Spleen (tissue), 11 donors: ENCODE data around the gene ESR2. TPM values are rescaled to one million over a fixed set of nuclear protein-coding genes. Genes with fewer than 3 reads are reported as not detected.

Experiments used
- DNase-seq: peaks from one replicate; pipeline ENCODE4 v3.0.0-alpha.2; 2020
- H3K27ac ChIP-seq, 8 donors: fragments of 200-600 bp; sonication (generic) in 7 of 8; 1 replicate in 4 of 8; 2 replicates in 4 of 8; pipeline versions ENCODE4 v1.5.0 to v1.8.0; 2016 to 2021; ENCODE audit warnings: inconsistent platforms in 4 of 8, mild to moderate bottlenecking in 4 of 8, moderate library complexity in 1 of 8
- H3K27me3 ChIP-seq, 7 donors: fragments of 200-600 bp; sonication (generic) in 6 of 7; replicated peaks in 1 of 7; 1 replicate in 4 of 7; 2 replicates in 3 of 7; pipeline versions ENCODE4 v1.5.0 to v1.8.0; 2016 to 2021; ENCODE audit warnings: inconsistent platforms in 3 of 7, mild to moderate bottlenecking in 1 of 7
- H3K36me3 ChIP-seq, 6 donors: fragments of 200-600 bp; sonication (generic) in 5 of 6; 1 replicate in 4 of 6; 2 replicates in 2 of 6; pipeline versions ENCODE4 v1.5.0 to v1.8.0; 2016 to 2021; ENCODE audit warnings: inconsistent platforms in 2 of 6
- H3K4me1 ChIP-seq, 6 donors: fragments of 200-600 bp; sonication (generic) in 5 of 6; 1 replicate in 3 of 6; 2 replicates in 3 of 6; pipeline versions ENCODE4 v1.5.0 to v1.8.0; 2016 to 2021; ENCODE audit warnings: inconsistent platforms in 3 of 6
- H3K4me3 ChIP-seq, 8 donors: fragments of 200-600 bp; sonication (generic) in 7 of 8; 1 replicate in 4 of 8; 2 replicates in 4 of 8; pipeline versions ENCODE4 v1.5.0 to v1.8.0; 2016 to 2021; ENCODE audit warnings: inconsistent platforms in 4 of 8, mild to moderate bottlenecking in 4 of 8, moderate library complexity in 2 of 8
- H3K9me3 ChIP-seq, 8 donors: fragments of 200-600 bp; sonication (generic) in 7 of 8; 1 replicate in 4 of 8; 2 replicates in 4 of 8; pipeline versions ENCODE4 v1.5.0 to v1.8.0; 2016 to 2021; ENCODE audit warnings: inconsistent platforms in 4 of 8
- CTCF ChIP-seq, 11 experiments: fragments of 200-600 bp in 7 of 11; fragments of 450-650 bp in 4 of 11; sonication (generic) in 4 of 11; IDR thresholded peaks in 8 of 11; conservative IDR thresholded peaks in 3 of 11; 1 replicate in 7 of 11; 2 replicates in 4 of 11; pipeline versions ENCODE4 v1.4.0 to v1.8.0; 2016 to 2021; ENCODE audit warnings: antibody characterized with exemption in 11 of 11, inconsistent platforms in 4 of 11, mild to moderate bottlenecking in 1 of 11
- POLR2A ChIP-seq, 3 donors: fragments of 450-650 bp; IDR thresholded peaks; one replicate each; pipeline ENCODE4 v1.5.1; 2017; ENCODE audit warnings: antibody characterized with exemption in 3 of 3, mild to moderate bottlenecking in 1 of 3
- POLR2AphosphoS5 ChIP-seq, 3 donors: sonication (generic); formaldehyde crosslinking; IDR thresholded peaks; one replicate each; pipeline ENCODE4 v1.5.1; 2017; ENCODE audit warnings: antibody characterized with exemption in 3 of 3
- WGBS, 5 donors: extraction: QIAGEN DNeasy Blood & Tissue Kit in 3 of 5; methylation state at CpG; one replicate each; pipeline versions ENCODE4 v1.1.5 to v1.1.7; 2013 to 2018; 5-methylcytosine and 5-hydroxymethylcytosine counted together
- intact Hi-C: fragments of 100-400 bp; cut with DNase I; formaldehyde crosslinking; loops from one replicate; pipeline ENCODE4 v1.15.0; 2023; ENCODE audit warnings: low total_unique reads
- polyA plus RNA-seq, 3 donors: library from polyadenylated mRNA; stranded (reverse); fragments of 200-250 nt; gene quantifications; one replicate each; pipeline ENCODE4 v1.2.1, GENCODE V29; 2013
- total RNA-seq, 7 donors: library from RNA; depleted of rRNA in 3 of 7; stranded (reverse); fragments of >200 nt in 3 of 7; fragmentation: NEBNext Ultra II Directional in 4 of 7; extraction: Animal tissue kit (Norgen Biotek cat#: 25700) in 4 of 7; gene quantifications; one replicate each; pipeline versions ENCODE4 v1.1.0 to v1.2.1, GENCODE V29; 2016 to 2021
- donor health status: healthy with polysubstance abuse.
- donor health status: DM: no; HTN: no; CAD: no; lungs with moderate emphysema.
- donor health status: DM: no; HTN: no; CAD: no.
- donor health status: Bipolar disorder and iron deficiency.
- donor health status: healthy.
- donor health status: DM: no; HTN: no; CAD: no.
- donor health status: DM: yes; HTN: yes; CAD: no.

Gene ESR2
- total and polyA plus RNA-seq, 10 donors: 0.93 to 9.0 (median 3.8) TPM

- Histone ChIP-seq H3K36me3 (no peaks in the 10 kb centered on the region), H3K27me3 (no peaks in the 10 kb centered on the region), H3K4me1 (peaks cover 10 to 24% (median 18%) of the 10 kb centered on the region in 6 donors), H3K9me3 (peaks cover 0 to 21% (median 15%) of the 10 kb centered on the region in 8 donors), H3K27ac (peak overlapping the region; percentile 77 to 91 (median 86)), H3K4me3 (peak overlapping the region; percentile 67 to 92 (median 76))
- intact Hi-C loops: no loop called here
- DNase-seq: peak; percentile 95
- TF ChIP-seq POLR2A (IDR thresholded peaks at IDR 0.05) (peak in 1 of 3 donors; percentile 41), POLR2AphosphoS5 (IDR thresholded peaks at IDR 0.05) (peak in 1 of 3 donors; percentile 73), CTCF (IDR thresholded peaks at IDR 0.05 in 8 of 11, conservative IDR thresholded peaks at IDR 0.05 in 3 of 11) (no peak)
- WGBS, 5 donors: 0 to 1% (median 1%) methylated on average over 25 to 49 of the region's 49 CpGs
Observed at GRCh38 chr14:64337888-64338615, 43.9 kb upstream of the ESR2 start.

- Histone ChIP-seq H3K9me3 (no peaks in the 10 kb centered on the region), H3K4me1 (no peaks in the 10 kb centered on the region), H3K36me3 (no peaks in the 10 kb centered on the region), H3K27me3 (no peaks in the 10 kb centered on the region), H3K4me3 (no peak overlapping the region), H3K27ac (no peak overlapping the region)
- DNase-seq: no peak
- intact Hi-C loops: no loop called here
- WGBS, 5 donors: 88 to 92% (median 91%) methylated on average over 3 of the region's 3 CpGs
- TF ChIP-seq POLR2A (IDR thresholded peaks at IDR 0.05): no peak
- TF ChIP-seq POLR2AphosphoS5 (IDR thresholded peaks at IDR 0.05): no peak
- no peak for TF ChIP-seq CTCF (IDR thresholded peaks at IDR 0.05 in 8 of 11, conservative IDR thresholded peaks at IDR 0.05 in 3 of 11)
Observed at GRCh38 chr14:64329149-64329548, 35.0 kb upstream of the ESR2 start.

- Histone ChIP-seq H3K9me3 (no peaks in the 10 kb centered on the region), H3K27me3 (no peaks in the 10 kb centered on the region), H3K4me3 (no peak overlapping the region), H3K27ac (no peak overlapping the region), H3K36me3 (no peaks in the 10 kb centered on the region), H3K4me1 (no peaks in the 10 kb centered on the region)
- TF ChIP-seq POLR2A (IDR thresholded peaks at IDR 0.05): no peak
- intact Hi-C loops: no loop called here
- 95 to 98% (median 97%) methylated on average over 2 of the region's 2 CpGs for WGBS, 5 donors
- DNase-seq: no peak
Observed at GRCh38 chr14:64326502-64326901, 32.3 kb upstream of the ESR2 start.

GRCh38 chr14:64324895-64325294 lies 30.7 kb upstream of the ESR2 start:
- DNase-seq: no peak
- Histone ChIP-seq H3K27me3 (no peaks in the 10 kb centered on the region), H3K4me3 (no peak overlapping the region), H3K27ac (no peak overlapping the region), H3K36me3 (no peaks in the 10 kb centered on the region), H3K4me1 (no peaks in the 10 kb centered on the region), H3K9me3 (no peaks in the 10 kb centered on the region)
- intact Hi-C loops: no loop called here
- TF ChIP-seq CTCF (IDR thresholded peaks at IDR 0.05 in 8 of 11, conservative IDR thresholded peaks at IDR 0.05 in 3 of 11): no peak
- TF ChIP-seq POLR2A (IDR thresholded peaks at IDR 0.05): no peak
- no peak for TF ChIP-seq POLR2AphosphoS5 (IDR thresholded peaks at IDR 0.05)
- WGBS, 5 donors: 63 to 100% (median 89%) methylated on average over 1 of the region's 1 CpG
